NB4 (cell line): Measurements from ENCODE around the gene ALS2CL.

Source experiments
- DNase-seq: peaks from one replicate; pipeline ENCODE4 v3.0.0; 2010; ENCODE audit warnings: low read depth
- H3K4me3 ChIP-seq: one replicate; pipeline ENCODE4 v1.5.1; 2011; ENCODE audit warnings: mild to moderate bottlenecking, low read depth, low read length, moderate library complexity
- MAX ChIP-seq: IDR thresholded peaks from 2 replicates; pipeline ENCODE4 v1.6.1; 2011; ENCODE audit warnings: low read depth, low read length
- MYC ChIP-seq: IDR thresholded peaks from 2 replicates; pipeline ENCODE4 v1.6.1; 2011; ENCODE audit warnings: low read depth, low read length
- POLR2A ChIP-seq: IDR thresholded peaks from 2 replicates; pipeline ENCODE4 v1.6.1; 2011; ENCODE audit warnings: mild to moderate bottlenecking; ENCODE audit not compliant: insufficient read length; ENCODE audit errors: extremely low read depth
- TF ChIP-seq, protein P1 (sequence below): IDR thresholded peaks from one replicate; pipeline ENCODE4 v1.5.1; 2012; ENCODE audit warnings: low read depth, low read length

The ALS2CL gene

DNA sequence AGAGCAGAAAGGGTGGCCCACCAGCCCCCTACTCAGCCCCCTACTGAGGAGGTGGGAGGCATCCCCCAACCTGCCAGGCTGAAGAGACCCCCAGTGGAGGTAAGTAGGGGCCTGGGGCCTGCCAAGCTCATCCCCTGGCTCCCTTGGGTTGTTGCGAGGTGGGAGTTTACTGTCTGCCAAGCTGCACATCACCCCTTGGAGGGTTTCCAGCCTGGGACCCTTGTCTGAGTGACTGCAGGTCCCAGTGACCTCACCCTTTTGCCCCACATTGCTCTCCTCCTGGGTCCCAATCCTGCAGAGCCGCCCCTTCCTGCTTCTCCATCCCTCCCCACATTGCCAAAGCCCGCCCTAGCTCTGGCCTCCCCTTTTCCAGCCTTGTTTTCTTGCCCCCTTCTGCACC, 1.0 kb upstream of the ALS2CL start:
- DNase-seq, result no peak
- TF ChIP-seq MYC, result no peak
- no peak for TF ChIP-seq POLR2A
- no peak for TF ChIP-seq MAX
- TF ChIP-seq, protein P1, sequence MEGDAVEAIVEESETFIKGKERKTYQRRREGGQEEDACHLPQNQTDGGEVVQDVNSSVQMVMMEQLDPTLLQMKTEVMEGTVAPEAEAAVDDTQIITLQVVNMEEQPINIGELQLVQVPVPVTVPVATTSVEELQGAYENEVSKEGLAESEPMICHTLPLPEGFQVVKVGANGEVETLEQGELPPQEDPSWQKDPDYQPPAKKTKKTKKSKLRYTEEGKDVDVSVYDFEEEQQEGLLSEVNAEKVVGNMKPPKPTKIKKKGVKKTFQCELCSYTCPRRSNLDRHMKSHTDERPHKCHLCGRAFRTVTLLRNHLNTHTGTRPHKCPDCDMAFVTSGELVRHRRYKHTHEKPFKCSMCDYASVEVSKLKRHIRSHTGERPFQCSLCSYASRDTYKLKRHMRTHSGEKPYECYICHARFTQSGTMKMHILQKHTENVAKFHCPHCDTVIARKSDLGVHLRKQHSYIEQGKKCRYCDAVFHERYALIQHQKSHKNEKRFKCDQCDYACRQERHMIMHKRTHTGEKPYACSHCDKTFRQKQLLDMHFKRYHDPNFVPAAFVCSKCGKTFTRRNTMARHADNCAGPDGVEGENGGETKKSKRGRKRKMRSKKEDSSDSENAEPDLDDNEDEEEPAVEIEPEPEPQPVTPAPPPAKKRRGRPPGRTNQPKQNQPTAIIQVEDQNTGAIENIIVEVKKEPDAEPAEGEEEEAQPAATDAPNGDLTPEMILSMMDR, result no peak
- H3K4me3 ChIP-seq, result no peak overlapping the region

DNA sequence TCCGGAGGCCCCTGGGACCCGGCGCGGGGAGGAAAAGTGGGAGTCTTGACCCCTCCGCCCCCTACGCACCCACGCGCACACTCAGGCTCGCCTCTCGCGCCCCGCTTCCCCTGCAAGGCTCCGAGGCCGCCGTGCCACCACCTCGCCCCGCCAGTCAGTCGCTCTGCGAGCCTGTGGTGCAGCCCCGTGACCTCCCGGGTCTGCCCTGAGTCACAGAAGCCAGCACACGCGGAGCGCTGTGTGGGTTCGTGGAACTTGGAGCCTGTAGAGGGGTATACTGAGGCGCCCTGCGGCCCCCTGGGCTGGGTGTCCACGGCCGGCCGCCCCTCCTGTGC, 380 bp upstream of the ALS2CL start:
- H3K4me3 ChIP-seq, result no peak overlapping the region
- no peak for DNase-seq
- no peak for TF ChIP-seq MYC
- no peak for TF ChIP-seq POLR2A

DNA sequence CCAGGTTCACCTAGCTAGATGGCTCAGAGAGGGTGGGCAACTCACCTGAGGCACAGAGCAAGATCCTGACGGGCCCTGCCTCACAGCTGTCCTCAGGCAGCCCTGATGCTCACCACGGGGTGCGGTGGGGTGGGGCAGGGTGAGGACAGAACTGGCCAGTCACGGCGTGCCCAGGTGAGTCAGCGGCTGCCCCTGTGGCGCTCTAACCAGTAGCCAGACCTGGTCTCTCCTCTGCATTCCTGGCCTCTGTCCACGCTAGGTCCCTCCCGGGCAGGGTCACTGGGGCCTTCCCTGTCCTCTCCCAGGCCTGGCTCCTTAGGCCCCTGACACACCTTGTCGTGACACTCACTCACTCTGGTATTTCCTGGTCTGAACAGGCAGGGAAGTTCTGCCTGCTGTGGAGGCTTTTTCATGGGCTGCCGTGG, 901 bp downstream of the ALS2CL start:
- TF ChIP-seq POLR2A (no peak), MAX (no peak), MYC (no peak)
- H3K4me3 ChIP-seq, result no peak overlapping the region
- DNase-seq, result no peak

DNA sequence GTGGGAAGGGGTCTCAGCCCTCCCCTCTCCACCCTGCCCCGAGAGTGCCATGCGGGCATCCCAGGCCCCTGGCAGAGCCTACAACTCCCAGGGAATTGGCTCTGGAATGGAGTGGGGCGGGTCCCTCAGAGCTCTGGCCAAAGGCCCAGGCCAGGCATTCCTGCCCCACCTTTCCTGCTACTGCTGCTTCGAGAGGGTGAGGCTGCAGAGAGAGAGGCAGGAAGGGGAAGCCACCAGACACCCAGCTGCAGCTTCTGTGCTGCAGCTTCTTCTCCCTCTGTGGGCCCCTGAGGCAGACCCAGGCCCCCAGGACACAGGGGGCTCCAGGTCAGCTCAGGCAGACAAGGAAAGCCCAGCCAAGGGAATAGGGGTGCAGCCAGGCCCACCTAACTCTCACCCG, 2.7 kb downstream of the ALS2CL start:
- no peak overlapping the region for H3K4me3 ChIP-seq
- DNase-seq, result no peak
- TF ChIP-seq MYC (no peak), MAX (no peak)

- H3K4me3 ChIP-seq, result no peak overlapping the region
- no peak for DNase-seq
- no peak for TF ChIP-seq POLR2A
These were observed 8.0 kb downstream of the ALS2CL start for GRCh38 chr3:46685446-46685845.

- no peak for DNase-seq
- TF ChIP-seq, protein P1, result no peak
- no peak for TF ChIP-seq MAX
- no peak for TF ChIP-seq MYC
- no peak for TF ChIP-seq POLR2A
- no peak overlapping the region for H3K4me3 ChIP-seq
These were observed 8.6 kb downstream of the ALS2CL start for GRCh38 chr3:46684891-46685290.

DNA sequence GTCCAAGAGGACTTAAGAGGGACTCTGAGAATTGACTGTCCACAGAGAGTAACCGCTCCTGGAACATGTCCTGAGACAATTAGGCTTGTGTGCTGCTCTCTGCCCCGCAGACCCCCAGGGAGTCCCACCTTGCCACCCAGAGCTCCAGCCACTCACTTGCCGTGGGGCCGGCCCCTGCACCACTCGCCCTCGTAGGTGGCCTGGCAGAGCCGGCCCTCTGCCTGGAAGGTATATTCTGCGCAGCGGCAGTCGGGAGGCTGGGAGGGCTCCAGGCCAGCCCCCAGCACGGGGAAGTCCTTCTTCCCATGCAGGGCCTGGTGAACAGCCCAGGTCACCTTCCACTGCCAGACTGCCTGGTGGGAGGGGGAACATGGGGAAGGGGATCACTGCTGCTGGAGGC, 10.5 kb downstream of the ALS2CL start:
- no peak for DNase-seq
- TF ChIP-seq MYC (no peak), MAX (no peak), POLR2A (no peak)
- TF ChIP-seq, protein P1, result no peak
- no peak overlapping the region for H3K4me3 ChIP-seq

GRCh38 chr3:46681856-46682540, 11.5 kb downstream of the ALS2CL start:
- no peak overlapping the region for H3K4me3 ChIP-seq
- TF ChIP-seq MYC, result no peak
- TF ChIP-seq, protein P1, result no peak
- DNase-seq, result peak; percentile 66
